Measurements from ENCODE around the gene GK2. TPM values are rescaled to one million over a fixed set of nuclear protein-coding genes. Genes with fewer than 3 reads are reported as not detected.

GK2 gene
- polyA plus RNA-seq, 1 donor from 2014 or later: not detected

DNA sequence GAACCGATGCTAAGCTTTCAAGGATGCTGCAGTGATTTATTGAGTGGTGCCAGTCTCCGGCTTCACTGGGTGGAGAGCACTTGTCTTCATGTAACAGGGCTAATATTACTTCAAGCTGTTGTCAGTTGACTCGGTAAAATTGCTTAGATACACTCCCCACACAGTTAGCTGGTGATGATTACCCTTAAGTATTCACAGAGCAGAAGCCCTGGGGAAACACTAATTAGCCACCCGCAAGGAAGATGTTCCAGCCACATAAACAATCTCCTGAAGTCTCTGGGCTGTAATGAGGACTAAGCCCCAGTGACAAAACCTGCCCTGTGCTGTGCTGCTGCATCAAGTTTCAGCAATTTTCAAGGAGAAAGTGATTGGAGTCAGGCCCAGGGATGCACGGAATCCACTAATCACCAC is 37.3 kb upstream of the GK2 start:
- Histone ChIP-seq H3K27ac (ENCODE audit: low read length) (peak overlapping the region; percentile 59), H2AFZ (ENCODE audit: low read depth, low read length) (no peak overlapping the region), H3K79me2 (replicated peaks; ENCODE audit: insufficient read depth, low read length) (no peaks in the 10 kb centered on the region), H3K9me2 (ENCODE audit: insufficient read depth, low read length) (no peaks in the 10 kb centered on the region), H3K4me2 (ENCODE audit: low read length) (no peak overlapping the region), H3K4me3 (ENCODE audit: low read length) (peak overlapping the region; percentile 25), H3K9ac (ENCODE audit: low read length) (peak overlapping the region; percentile 4), H4K20me1 (ENCODE audit: insufficient read depth) (no peaks in the 10 kb centered on the region), H3F3A (ENCODE audit: insufficient read depth, low read length, poor library complexity, severe bottlenecking) (peaks cover 6% of the 10 kb centered on the region), H3K9me3 (ENCODE audit: low read length) (no peaks in the 10 kb centered on the region), H3K27me3 (ENCODE audit: insufficient read depth, low read depth, low read length) (no peaks in the 10 kb centered on the region), H3K36me3 (ENCODE audit: insufficient read depth, low read length) (no peaks in the 10 kb centered on the region)
- TF ChIP-seq TAF1 (IDR thresholded peaks at IDR 0.05; ENCODE audit: low read depth): no peak
- no peak for TF ChIP-seq MXI1 (conservative IDR thresholded peaks at IDR 0.05; ENCODE audit: poor library complexity, severe bottlenecking)
- TF ChIP-seq, protein P1, sequence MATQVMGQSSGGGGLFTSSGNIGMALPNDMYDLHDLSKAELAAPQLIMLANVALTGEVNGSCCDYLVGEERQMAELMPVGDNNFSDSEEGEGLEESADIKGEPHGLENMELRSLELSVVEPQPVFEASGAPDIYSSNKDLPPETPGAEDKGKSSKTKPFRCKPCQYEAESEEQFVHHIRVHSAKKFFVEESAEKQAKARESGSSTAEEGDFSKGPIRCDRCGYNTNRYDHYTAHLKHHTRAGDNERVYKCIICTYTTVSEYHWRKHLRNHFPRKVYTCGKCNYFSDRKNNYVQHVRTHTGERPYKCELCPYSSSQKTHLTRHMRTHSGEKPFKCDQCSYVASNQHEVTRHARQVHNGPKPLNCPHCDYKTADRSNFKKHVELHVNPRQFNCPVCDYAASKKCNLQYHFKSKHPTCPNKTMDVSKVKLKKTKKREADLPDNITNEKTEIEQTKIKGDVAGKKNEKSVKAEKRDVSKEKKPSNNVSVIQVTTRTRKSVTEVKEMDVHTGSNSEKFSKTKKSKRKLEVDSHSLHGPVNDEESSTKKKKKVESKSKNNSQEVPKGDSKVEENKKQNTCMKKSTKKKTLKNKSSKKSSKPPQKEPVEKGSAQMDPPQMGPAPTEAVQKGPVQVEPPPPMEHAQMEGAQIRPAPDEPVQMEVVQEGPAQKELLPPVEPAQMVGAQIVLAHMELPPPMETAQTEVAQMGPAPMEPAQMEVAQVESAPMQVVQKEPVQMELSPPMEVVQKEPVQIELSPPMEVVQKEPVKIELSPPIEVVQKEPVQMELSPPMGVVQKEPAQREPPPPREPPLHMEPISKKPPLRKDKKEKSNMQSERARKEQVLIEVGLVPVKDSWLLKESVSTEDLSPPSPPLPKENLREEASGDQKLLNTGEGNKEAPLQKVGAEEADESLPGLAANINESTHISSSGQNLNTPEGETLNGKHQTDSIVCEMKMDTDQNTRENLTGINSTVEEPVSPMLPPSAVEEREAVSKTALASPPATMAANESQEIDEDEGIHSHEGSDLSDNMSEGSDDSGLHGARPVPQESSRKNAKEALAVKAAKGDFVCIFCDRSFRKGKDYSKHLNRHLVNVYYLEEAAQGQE (IDR thresholded peaks at IDR 0.05; ENCODE audit: borderline replicate concordance): peak; percentile 52
- TF ChIP-seq, protein P2, sequence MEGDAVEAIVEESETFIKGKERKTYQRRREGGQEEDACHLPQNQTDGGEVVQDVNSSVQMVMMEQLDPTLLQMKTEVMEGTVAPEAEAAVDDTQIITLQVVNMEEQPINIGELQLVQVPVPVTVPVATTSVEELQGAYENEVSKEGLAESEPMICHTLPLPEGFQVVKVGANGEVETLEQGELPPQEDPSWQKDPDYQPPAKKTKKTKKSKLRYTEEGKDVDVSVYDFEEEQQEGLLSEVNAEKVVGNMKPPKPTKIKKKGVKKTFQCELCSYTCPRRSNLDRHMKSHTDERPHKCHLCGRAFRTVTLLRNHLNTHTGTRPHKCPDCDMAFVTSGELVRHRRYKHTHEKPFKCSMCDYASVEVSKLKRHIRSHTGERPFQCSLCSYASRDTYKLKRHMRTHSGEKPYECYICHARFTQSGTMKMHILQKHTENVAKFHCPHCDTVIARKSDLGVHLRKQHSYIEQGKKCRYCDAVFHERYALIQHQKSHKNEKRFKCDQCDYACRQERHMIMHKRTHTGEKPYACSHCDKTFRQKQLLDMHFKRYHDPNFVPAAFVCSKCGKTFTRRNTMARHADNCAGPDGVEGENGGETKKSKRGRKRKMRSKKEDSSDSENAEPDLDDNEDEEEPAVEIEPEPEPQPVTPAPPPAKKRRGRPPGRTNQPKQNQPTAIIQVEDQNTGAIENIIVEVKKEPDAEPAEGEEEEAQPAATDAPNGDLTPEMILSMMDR (IDR thresholded peaks at IDR 0.05; ENCODE audit: poor library complexity, severe bottlenecking): no peak
- TF ChIP-seq SMC3 (conservative IDR thresholded peaks at IDR 0.05; ENCODE audit: poor library complexity): no peak
- TF ChIP-seq EZH2 (IDR thresholded peaks at IDR 0.05; ENCODE audit: borderline replicate concordance, insufficient read depth, low read length, poor library complexity, severe bottlenecking): no peak
- peak; percentile 96 for TF ChIP-seq EP300 (conservative IDR thresholded peaks at IDR 0.05; ENCODE audit: poor library complexity, severe bottlenecking)
- TF ChIP-seq RAD21 (conservative IDR thresholded peaks at IDR 0.05): no peak
- TF ChIP-seq POLR2AphosphoS5 (IDR thresholded peaks at IDR 0.05): peak; percentile 90

DNA sequence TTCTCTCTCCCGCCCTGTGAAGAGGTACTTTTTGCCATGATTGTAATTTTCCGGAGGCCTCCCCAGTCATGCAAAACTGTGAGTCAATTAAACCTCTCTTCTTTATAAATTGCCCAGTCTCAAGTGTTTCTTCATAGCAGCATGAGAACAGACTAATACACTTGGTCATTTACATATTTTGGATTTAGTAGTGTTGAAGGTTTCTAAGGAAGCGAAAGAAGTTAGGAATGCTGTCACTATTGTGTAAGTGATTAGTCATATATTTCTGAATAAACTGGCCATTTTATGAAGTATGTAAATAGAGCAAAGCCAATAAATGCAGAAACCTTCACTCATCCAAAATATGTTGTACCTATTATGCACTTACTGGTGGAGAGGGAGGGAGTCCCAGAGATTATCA is 34.4 kb upstream of the GK2 start:
- H3K4me3 ChIP-seq (ENCODE audit: low read length): no peak overlapping the region
- no peak overlapping the region for H3K4me2 ChIP-seq (ENCODE audit: low read length)
- H3K9me2 ChIP-seq (ENCODE audit: insufficient read depth, low read length): no peaks in the 10 kb centered on the region
- no peak overlapping the region for H3K27ac ChIP-seq (ENCODE audit: low read length)
- no peak overlapping the region for H3K9ac ChIP-seq (ENCODE audit: low read length)
- H3F3A ChIP-seq (ENCODE audit: insufficient read depth, low read length, poor library complexity, severe bottlenecking): peaks cover 6% of the 10 kb centered on the region
- H3K27me3 ChIP-seq (ENCODE audit: insufficient read depth, low read depth, low read length): no peaks in the 10 kb centered on the region
- no peak overlapping the region for H2AFZ ChIP-seq (ENCODE audit: low read depth, low read length)
- no peaks in the 10 kb centered on the region for H3K79me2 ChIP-seq (replicated peaks; ENCODE audit: insufficient read depth, low read length)
- no peaks in the 10 kb centered on the region for H4K20me1 ChIP-seq (ENCODE audit: insufficient read depth)
- TF ChIP-seq SMC3 (conservative IDR thresholded peaks at IDR 0.05; ENCODE audit: poor library complexity) (no peak), RAD21 (conservative IDR thresholded peaks at IDR 0.05) (no peak), EZH2 (IDR thresholded peaks at IDR 0.05; ENCODE audit: borderline replicate concordance, insufficient read depth, low read length, poor library complexity, severe bottlenecking) (no peak)
- TF ChIP-seq, protein P1 (IDR thresholded peaks at IDR 0.05; ENCODE audit: borderline replicate concordance): no peak
- H3K9me3 ChIP-seq (ENCODE audit: low read length): no peaks in the 10 kb centered on the region
- H3K36me3 ChIP-seq (ENCODE audit: insufficient read depth, low read length): no peaks in the 10 kb centered on the region

Data from neural cell (in vitro differentiated cells).